MM.1S (cell line): ENCODE results near the gene ZNF331.

Experiments used
- DNase-seq: peaks from one replicate; pipeline ENCODE4 v3.0.0-alpha.2; 2015
- H2AFZ ChIP-seq: fragments of 300-600 bp; sonication (generic); 2 replicates; pipeline ENCODE4 v1.6.0; 2016; ENCODE audit warnings: antibody characterized with exemption, low read length
- H3F3A ChIP-seq: fragments of 300-600 bp; sonication (generic); 2 replicates; pipeline ENCODE4 v1.6.1; 2016; ENCODE audit warnings: mild to moderate bottlenecking, antibody characterized with exemption, low read length, moderate library complexity, mixed read lengths; ENCODE audit not compliant: insufficient read depth
- H3K27ac ChIP-seq: fragments of 300-600 bp; sonication (generic); 2 replicates; pipeline ENCODE4 v1.5.1; 2016; ENCODE audit warnings: mild to moderate bottlenecking, low read length
- H3K27me3 ChIP-seq: fragments of 300-600 bp; sonication (generic); replicated peaks from 2 replicates; pipeline ENCODE4 v1.6.0; 2016; ENCODE audit warnings: low read length; ENCODE audit not compliant: insufficient read depth
- H3K36me3 ChIP-seq: fragments of 300-600 bp; sonication (generic); replicated peaks from 2 replicates; pipeline ENCODE4 v1.6.1; 2016; ENCODE audit warnings: mild to moderate bottlenecking, low read length, mixed read lengths; ENCODE audit not compliant: insufficient read depth
- H3K4me1 ChIP-seq: fragments of 300-600 bp; sonication (generic); 2 replicates; pipeline ENCODE4 v1.6.1; 2016; ENCODE audit warnings: low read length, mixed read lengths
- H3K4me2 ChIP-seq: fragments of 300-600 bp; sonication (generic); 2 replicates; pipeline ENCODE4 v1.6.0; 2016; ENCODE audit warnings: low read depth, low read length
- H3K4me3 ChIP-seq: fragments of 300-600 bp; sonication (generic); 2 replicates; pipeline ENCODE4 v1.5.1; 2016; ENCODE audit warnings: low read length, mixed read lengths
- H3K79me2 ChIP-seq: fragments of 300-600 bp; sonication (generic); 2 replicates; pipeline ENCODE4 v1.6.1; 2016; ENCODE audit warnings: mixed run types, low read length, mixed read lengths
- H3K9ac ChIP-seq: fragments of 300-600 bp; sonication (generic); 2 replicates; pipeline ENCODE4 v1.6.1; 2016; ENCODE audit warnings: low read length, mixed read lengths
- H3K9me2 ChIP-seq: fragments of 300-600 bp; sonication (generic); replicated peaks from 2 replicates; pipeline ENCODE4 v1.6.1; 2016; ENCODE audit warnings: mild to moderate bottlenecking, low read length, mixed read lengths; ENCODE audit not compliant: insufficient read depth
- H3K9me3 ChIP-seq: fragments of 300-600 bp; sonication (generic); replicated peaks from 2 replicates; pipeline ENCODE4 v1.6.1; 2016; ENCODE audit warnings: mild to moderate bottlenecking, low read length, mixed read lengths; ENCODE audit not compliant: insufficient read depth
- H4K20me1 ChIP-seq: fragments of 300-600 bp; sonication (generic); 2 replicates; pipeline ENCODE4 v1.6.1; 2016; ENCODE audit warnings: mild to moderate bottlenecking, low read length, moderate library complexity, mixed read lengths; ENCODE audit not compliant: insufficient read depth
- EZH2 ChIP-seq: fragments of 300-600 bp; sonication (generic); optimal IDR thresholded peaks from 2 replicates; pipeline ENCODE3; 2017; ENCODE audit warnings: low read depth, mild to moderate bottlenecking, antibody characterized with exemption, low read length, mixed read lengths
- EZH2phosphoT487 ChIP-seq: fragments of 300-600 bp; sonication (generic); IDR thresholded peaks from 2 replicates; pipeline ENCODE4 v1.6.1; 2018; ENCODE audit warnings: antibody characterized with exemption, low read length
- TF ChIP-seq, protein P1 (sequence below): fragments of 300-600 bp; sonication (generic); IDR thresholded peaks from 2 replicates; pipeline ENCODE4 v1.5.1; 2016; ENCODE audit warnings: antibody characterized with exemption, low read length, mixed read lengths

The ZNF331 gene

DNA sequence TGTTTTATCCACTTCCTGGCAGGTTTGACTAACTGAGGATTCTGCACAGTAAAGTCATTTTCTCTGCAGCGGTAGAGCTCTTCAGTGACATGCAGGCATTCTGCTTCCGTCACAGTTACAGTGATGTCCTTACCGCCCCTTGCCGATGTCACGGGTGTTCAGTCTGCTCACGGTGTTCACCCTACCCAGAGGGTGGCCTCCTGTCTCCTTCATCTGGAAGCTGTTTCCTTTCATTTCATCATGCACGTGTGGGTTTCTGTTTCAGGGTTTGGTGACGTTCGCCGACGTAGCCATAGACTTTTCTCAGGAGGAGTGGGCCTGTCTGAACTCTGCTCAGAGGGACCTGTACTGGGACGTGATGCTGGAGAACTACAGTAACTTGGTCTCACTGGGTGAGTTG, 33.4 kb downstream of the ZNF331 start:
- Histone ChIP-seq H4K20me1 (no peaks in the 10 kb centered on the region), H3K36me3 (no peaks in the 10 kb centered on the region)

DNA sequence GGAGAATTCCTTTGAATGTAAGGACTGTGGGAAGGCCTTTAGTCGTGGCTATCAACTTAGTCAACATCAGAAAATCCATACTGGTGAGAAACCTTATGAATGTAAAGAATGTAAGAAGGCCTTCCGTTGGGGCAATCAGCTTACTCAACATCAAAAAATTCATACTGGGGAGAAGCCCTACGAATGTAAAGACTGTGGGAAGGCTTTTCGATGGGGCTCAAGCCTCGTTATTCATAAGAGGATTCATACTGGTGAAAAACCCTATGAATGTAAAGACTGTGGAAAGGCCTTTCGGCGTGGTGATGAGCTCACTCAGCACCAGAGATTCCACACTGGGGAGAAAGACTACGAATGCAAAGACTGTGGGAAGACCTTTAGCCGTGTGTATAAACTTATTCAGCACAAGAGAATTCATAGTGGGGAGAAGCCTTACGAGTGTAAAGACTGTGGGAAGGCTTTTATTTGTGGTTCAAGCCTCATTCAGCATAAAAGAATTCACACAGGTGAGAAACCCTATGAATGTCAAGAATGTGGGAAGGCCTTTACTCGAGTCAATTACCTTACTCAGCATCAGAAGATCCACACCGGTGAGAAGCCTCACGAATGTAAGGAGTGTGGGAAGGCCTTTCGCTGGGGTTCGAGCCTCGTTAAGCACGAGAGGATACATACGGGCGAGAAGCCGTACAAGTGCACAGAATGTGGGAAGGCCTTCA, 39.2 kb downstream of the ZNF331 start:
- Histone ChIP-seq H3K27me3 (no peaks in the 10 kb centered on the region), H3K4me3 (no peak overlapping the region), H3K9ac (no peak overlapping the region), H3K27ac (no peak overlapping the region), H3K79me2 (no peaks in the 10 kb centered on the region), H3K9me2 (no peaks in the 10 kb centered on the region), H2AFZ (no peak overlapping the region), H3F3A (no peaks in the 10 kb centered on the region), H3K36me3 (no peaks in the 10 kb centered on the region), H3K4me1 (no peaks in the 10 kb centered on the region), H3K4me2 (no peak overlapping the region), H3K9me3 (no peaks in the 10 kb centered on the region), H4K20me1 (no peaks in the 10 kb centered on the region)
- TF ChIP-seq EZH2 (no peak), EZH2phosphoT487 (no peak)
- TF ChIP-seq, protein P1, sequence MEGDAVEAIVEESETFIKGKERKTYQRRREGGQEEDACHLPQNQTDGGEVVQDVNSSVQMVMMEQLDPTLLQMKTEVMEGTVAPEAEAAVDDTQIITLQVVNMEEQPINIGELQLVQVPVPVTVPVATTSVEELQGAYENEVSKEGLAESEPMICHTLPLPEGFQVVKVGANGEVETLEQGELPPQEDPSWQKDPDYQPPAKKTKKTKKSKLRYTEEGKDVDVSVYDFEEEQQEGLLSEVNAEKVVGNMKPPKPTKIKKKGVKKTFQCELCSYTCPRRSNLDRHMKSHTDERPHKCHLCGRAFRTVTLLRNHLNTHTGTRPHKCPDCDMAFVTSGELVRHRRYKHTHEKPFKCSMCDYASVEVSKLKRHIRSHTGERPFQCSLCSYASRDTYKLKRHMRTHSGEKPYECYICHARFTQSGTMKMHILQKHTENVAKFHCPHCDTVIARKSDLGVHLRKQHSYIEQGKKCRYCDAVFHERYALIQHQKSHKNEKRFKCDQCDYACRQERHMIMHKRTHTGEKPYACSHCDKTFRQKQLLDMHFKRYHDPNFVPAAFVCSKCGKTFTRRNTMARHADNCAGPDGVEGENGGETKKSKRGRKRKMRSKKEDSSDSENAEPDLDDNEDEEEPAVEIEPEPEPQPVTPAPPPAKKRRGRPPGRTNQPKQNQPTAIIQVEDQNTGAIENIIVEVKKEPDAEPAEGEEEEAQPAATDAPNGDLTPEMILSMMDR = no peak
- no peak for DNase-seq

More for the DNA sequence above, 33.4 kb downstream of the ZNF331 start:
- no peak for DNase-seq
- Histone ChIP-seq H2AFZ (no peak overlapping the region), H3K79me2 (no peaks in the 10 kb centered on the region), H3K9me2 (no peaks in the 10 kb centered on the region), H3F3A (no peaks in the 10 kb centered on the region), H3K9ac (no peak overlapping the region), H3K9me3 (no peaks in the 10 kb centered on the region), H3K4me3 (no peak overlapping the region), H3K27me3 (no peaks in the 10 kb centered on the region), H3K4me1 (no peaks in the 10 kb centered on the region), H3K27ac (no peak overlapping the region), H3K4me2 (no peak overlapping the region)
- TF ChIP-seq, protein P1 = no peak
- TF ChIP-seq EZH2 = no peak
- TF ChIP-seq EZH2phosphoT487 = no peak

DNA sequence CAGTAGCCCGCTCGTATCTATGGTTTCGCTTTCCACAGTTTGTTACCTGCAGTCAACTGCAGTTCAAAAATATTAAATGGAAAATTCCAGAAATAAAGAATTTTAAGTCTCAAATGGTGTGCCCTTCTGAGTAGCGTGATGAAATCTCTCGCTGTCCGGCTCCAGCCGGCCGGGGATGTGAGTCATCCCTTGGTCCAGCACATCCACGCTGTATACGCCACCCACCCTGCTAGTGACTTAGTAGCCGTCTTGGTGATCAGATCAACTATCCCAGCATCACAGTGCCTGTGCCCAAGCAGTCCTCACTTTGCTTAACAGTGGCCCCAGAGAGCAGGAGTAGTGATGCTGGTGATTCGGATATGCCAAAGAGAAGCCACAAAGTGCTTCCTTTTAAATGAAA, 40.0 kb downstream of the ZNF331 start:
- Histone ChIP-seq H3K9me3 (no peaks in the 10 kb centered on the region), H3K36me3 (no peaks in the 10 kb centered on the region), H3F3A (no peaks in the 10 kb centered on the region), H3K4me1 (no peaks in the 10 kb centered on the region), H3K4me3 (no peak overlapping the region), H3K79me2 (no peaks in the 10 kb centered on the region), H4K20me1 (no peaks in the 10 kb centered on the region), H3K4me2 (no peak overlapping the region), H3K27ac (no peak overlapping the region), H3K27me3 (no peaks in the 10 kb centered on the region), H3K9me2 (no peaks in the 10 kb centered on the region), H3K9ac (no peak overlapping the region), H2AFZ (no peak overlapping the region)
- DNase-seq = no peak
- TF ChIP-seq, protein P1 = no peak
- TF ChIP-seq EZH2 (no peak), EZH2phosphoT487 (no peak)
